ENCODE data around the gene AMOT.
A peak's percentile ranks its signal among the peaks of the same experiment; 100 is the strongest.

Gene AMOT

DNA sequence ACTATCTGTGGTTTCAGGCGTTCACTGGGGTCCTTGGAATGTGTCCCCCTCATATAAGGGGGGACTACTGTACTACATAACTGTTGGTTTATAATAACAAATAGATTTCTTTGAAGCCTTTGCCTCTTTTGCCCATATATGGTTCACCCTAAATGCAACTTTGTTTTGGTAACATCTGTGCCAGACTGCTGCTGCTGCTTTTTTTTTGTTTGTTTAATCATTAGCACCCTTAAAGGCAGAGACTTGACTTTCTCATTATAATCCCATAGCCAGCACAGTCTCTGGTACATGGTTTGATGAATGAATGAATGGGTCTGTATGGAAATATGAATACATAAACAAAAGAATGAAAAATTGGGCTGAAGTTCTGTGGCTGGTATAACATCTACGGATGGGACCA lies 80.7 kb downstream of the AMOT start:
- no peak for FAIRE-seq
- DNase-seq (ENCODE audit: insufficient read length, low spot score): no peak
- TF ChIP-seq POU2F2 (IDR thresholded peaks at IDR 0.05; ENCODE audit: low read depth, low read length) (no peak), PAX5 (IDR thresholded peaks at IDR 0.05; ENCODE audit: insufficient read depth, low read length, severe bottlenecking) (no peak), SPI1 (IDR thresholded peaks at IDR 0.05; ENCODE audit: low read depth, low read length) (no peak), POLR2A (IDR thresholded peaks at IDR 0.05; ENCODE audit: low read depth, low read length) (no peak), TAF1 (IDR thresholded peaks at IDR 0.05; ENCODE audit: low read depth, low read length) (no peak), POLR2AphosphoS5 (IDR thresholded peaks at IDR 0.05; ENCODE audit: low read depth, low read length) (no peak)

DNA sequence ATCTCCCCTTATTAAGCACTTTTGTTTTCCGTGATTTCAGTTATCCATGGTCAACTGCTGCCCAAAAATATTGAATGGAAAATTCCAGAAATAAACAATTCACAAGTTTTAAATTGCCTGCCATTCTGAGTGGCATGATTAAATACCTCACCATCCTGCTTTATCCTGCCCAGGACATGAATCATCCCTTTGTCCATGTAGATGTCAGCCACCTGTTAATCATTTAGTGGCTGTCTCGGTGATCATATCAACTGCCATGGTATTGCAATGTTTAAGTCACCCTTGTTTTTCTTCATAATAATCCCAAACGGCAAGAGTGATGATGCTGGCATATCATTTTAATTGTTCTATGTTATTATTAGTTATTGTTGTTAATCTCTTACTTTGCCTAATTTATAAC lies 81.1 kb downstream of the AMOT start:
- no peak for FAIRE-seq
- no peak for TF ChIP-seq POLR2A (IDR thresholded peaks at IDR 0.05; ENCODE audit: low read depth, low read length)
- no peak for TF ChIP-seq TAF1 (IDR thresholded peaks at IDR 0.05; ENCODE audit: low read depth, low read length)
- TF ChIP-seq PAX5 (IDR thresholded peaks at IDR 0.05; ENCODE audit: insufficient read depth, low read length, severe bottlenecking): no peak
- no peak for DNase-seq (ENCODE audit: insufficient read length, low spot score)

- no peak for DNase-seq (ENCODE audit: insufficient read length, low spot score)
- TF ChIP-seq POLR2AphosphoS5 (IDR thresholded peaks at IDR 0.05; ENCODE audit: low read depth, low read length) (no peak), PAX5 (IDR thresholded peaks at IDR 0.05; ENCODE audit: insufficient read depth, low read length, severe bottlenecking) (no peak), POLR2A (IDR thresholded peaks at IDR 0.05; ENCODE audit: low read depth, low read length) (no peak), TAF1 (IDR thresholded peaks at IDR 0.05; ENCODE audit: low read depth, low read length) (no peak), POU2F2 (IDR thresholded peaks at IDR 0.05; ENCODE audit: low read depth, low read length) (no peak), SPI1 (IDR thresholded peaks at IDR 0.05; ENCODE audit: low read depth, low read length) (no peak)
- FAIRE-seq: peak; percentile 28
Measured at GRCh38 chrX:112757946-112758345, 82.7 kb downstream of the AMOT start.

DNA sequence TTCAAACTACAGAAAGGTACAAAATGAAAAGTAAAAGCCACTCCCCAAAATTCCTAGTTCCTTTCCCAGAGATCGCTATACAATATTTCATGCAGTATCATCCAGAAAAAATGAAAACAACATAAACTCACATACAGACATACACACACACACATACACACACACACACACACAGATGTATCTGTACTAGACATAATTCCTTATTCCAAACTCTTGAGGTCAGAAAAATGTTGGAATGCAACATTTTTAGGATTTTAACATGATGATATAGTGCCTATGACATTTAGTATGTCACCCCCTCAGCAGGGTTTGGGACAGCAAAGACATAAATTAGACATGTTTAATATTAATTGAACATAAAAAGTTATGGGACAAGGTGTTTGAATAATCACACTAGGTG lies 87.5 kb downstream of the AMOT start:
- TF ChIP-seq SPI1 (IDR thresholded peaks at IDR 0.05; ENCODE audit: low read depth, low read length) (no peak), POLR2A (IDR thresholded peaks at IDR 0.05; ENCODE audit: low read depth, low read length) (no peak), POLR2AphosphoS5 (IDR thresholded peaks at IDR 0.05; ENCODE audit: low read depth, low read length) (no peak), TAF1 (IDR thresholded peaks at IDR 0.05; ENCODE audit: low read depth, low read length) (no peak), PAX5 (IDR thresholded peaks at IDR 0.05; ENCODE audit: insufficient read depth, low read length, severe bottlenecking) (no peak), POU2F2 (IDR thresholded peaks at IDR 0.05; ENCODE audit: low read depth, low read length) (no peak)
- no peak for DNase-seq (ENCODE audit: insufficient read length, low spot score)
- FAIRE-seq: no peak

DNA sequence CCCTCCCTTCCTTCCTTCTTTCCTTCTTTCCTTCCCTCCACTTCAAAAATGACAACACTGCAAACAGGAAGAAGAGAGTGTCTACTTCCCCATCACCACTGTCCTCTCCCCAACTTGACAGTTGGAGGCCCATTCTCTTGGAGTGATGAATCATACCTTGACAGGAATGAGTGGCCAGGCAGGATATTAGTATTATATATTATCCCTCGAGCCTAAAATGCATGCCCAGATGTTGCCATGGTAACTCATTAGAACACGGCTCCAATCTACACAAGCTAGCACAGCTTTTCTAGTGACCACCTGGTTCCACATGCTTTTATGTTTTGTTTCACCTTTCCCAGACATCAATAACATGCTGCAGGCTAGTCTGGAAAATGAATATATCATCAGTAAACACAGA lies 89.6 kb downstream of the AMOT start:
- no peak for DNase-seq (ENCODE audit: insufficient read length, low spot score)
- TF ChIP-seq PAX5 (IDR thresholded peaks at IDR 0.05; ENCODE audit: insufficient read depth, low read length, severe bottlenecking): no peak
- no peak for FAIRE-seq

DNA sequence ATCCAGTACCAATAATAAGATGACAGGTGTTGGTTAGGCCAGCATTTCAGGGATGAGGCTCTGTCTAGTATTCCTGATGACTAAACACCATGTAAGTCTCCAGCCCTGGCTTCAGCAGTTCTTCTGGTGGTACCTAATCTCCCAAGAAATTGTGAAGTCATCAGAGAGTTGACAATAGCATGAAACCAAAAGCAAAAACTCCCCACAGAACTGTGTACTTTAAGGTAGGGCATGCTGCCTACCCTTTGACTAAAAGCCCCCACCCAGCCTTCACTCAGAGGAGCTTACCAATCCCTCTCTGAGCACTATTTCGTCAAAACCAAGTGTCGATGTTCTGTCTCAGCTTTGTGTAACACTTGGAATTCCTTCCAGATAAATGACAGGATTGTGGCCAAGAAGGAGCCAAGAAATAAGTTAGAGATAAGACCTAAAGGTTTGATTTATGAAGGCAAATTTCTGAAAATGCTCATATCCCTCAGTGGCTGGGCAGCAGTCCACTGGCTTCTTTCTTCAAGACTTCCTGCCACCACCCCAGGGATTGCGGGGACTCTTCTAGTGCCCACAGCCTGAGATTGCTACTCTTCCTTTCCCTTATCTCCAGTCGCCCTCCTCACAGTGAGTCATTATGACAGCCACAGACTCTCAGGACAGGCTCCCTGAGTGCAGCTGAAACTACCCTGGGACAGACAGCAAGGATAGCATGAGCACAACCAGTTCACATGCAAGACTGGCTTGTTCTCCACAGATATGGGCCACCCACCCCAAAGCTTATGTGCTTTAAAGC lies 93.6 kb downstream of the AMOT start:
- FAIRE-seq (peak; percentile 72), DNase-seq (ENCODE audit: insufficient read length, low spot score) (no peak)
- TF ChIP-seq PAX5 (IDR thresholded peaks at IDR 0.05; ENCODE audit: insufficient read depth, low read length, severe bottlenecking) (no peak), TAF1 (IDR thresholded peaks at IDR 0.05; ENCODE audit: low read depth, low read length) (no peak), SPI1 (IDR thresholded peaks at IDR 0.05; ENCODE audit: low read depth, low read length) (no peak), POU2F2 (IDR thresholded peaks at IDR 0.05; ENCODE audit: low read depth, low read length) (no peak), POLR2AphosphoS5 (IDR thresholded peaks at IDR 0.05; ENCODE audit: low read depth, low read length) (no peak), POLR2A (IDR thresholded peaks at IDR 0.05; ENCODE audit: low read depth, low read length) (no peak)

DNA sequence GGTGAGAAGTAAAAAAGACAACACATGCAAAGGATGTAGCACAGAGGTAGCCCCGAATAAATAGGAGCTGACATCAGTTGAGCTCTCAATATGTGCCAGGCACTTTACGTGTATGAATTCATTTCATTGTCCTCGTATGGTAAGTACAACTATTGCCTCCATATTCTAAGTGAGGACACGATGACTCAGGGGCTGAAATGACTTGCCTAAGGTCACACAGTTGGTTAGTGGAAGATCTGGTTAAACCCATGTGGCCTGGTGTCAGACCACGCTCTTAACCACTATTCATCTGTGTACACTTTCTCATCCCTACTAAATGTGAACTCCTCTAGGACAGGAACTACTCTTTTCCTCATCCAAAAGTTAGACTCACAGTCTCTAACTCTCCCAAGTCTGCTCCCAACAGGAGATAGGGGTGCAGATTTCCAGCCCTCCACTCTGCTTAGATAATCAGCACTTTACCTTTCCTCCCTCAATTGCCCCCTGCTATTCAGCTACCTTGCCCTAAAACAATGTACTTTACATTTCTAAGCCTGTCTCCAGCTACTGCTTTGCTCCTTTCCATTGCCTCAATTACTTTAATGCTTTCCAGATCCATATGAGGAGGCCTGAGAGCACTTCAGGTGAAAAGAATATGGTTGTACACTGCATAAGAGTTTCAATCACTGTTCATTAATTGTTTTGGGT lies 102.1 kb downstream of the AMOT start:
- FAIRE-seq: peak; percentile 92
- no peak for DNase-seq (ENCODE audit: insufficient read length, low spot score)
- no peak for TF ChIP-seq PAX5 (IDR thresholded peaks at IDR 0.05; ENCODE audit: insufficient read depth, low read length, severe bottlenecking)
- no peak for TF ChIP-seq TAF1 (IDR thresholded peaks at IDR 0.05; ENCODE audit: low read depth, low read length)
- TF ChIP-seq SPI1 (IDR thresholded peaks at IDR 0.05; ENCODE audit: low read depth, low read length): no peak
- no peak for TF ChIP-seq POLR2A (IDR thresholded peaks at IDR 0.05; ENCODE audit: low read depth, low read length)
- TF ChIP-seq POU2F2 (IDR thresholded peaks at IDR 0.05; ENCODE audit: low read depth, low read length): no peak
- no peak for TF ChIP-seq POLR2AphosphoS5 (IDR thresholded peaks at IDR 0.05; ENCODE audit: low read depth, low read length)

DNA sequence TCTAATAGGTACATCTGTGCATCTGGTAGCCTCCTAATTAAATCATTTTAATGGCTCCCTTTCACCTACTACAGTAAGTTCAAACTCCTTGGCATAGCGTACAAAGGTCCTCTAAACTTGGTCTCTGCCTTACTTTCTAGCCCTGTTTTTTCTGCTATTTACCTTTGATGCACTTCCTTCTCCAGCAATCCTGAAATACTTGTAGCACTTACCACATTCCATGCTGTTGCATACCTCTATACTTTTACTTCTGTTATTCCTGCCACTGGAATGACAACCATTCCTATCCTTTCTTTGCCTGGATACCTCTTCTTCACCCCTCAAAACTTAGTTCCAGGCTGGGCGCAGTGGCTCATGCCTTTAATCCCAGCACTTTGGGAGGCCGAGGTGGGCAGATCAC lies 104.3 kb downstream of the AMOT start:
- FAIRE-seq (no peak), DNase-seq (ENCODE audit: insufficient read length, low spot score) (no peak)
- TF ChIP-seq POU2F2 (IDR thresholded peaks at IDR 0.05; ENCODE audit: low read depth, low read length) (no peak), POLR2AphosphoS5 (IDR thresholded peaks at IDR 0.05; ENCODE audit: low read depth, low read length) (no peak), PAX5 (IDR thresholded peaks at IDR 0.05; ENCODE audit: insufficient read depth, low read length, severe bottlenecking) (no peak), POLR2A (IDR thresholded peaks at IDR 0.05; ENCODE audit: low read depth, low read length) (no peak)

DNA sequence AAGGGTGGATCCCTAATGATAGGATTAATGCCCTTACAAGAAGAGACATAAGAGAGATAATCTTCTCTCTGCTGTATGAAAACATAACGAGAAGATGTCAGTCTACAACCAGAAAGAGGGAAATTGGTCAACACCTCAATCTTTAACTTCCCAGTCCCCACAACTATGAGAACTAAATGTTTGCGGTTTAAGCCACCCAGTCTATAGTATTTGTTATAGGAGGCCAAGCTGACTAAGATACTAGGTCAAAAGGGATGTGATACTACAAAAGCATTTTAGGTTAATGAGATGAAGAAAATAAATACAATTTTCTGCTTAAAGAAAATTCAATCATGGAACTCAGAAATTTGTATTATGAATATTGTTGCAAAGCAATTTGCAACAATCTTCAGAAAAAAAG lies 105.5 kb downstream of the AMOT start:
- TF ChIP-seq POLR2A (IDR thresholded peaks at IDR 0.05; ENCODE audit: low read depth, low read length) (no peak), POLR2AphosphoS5 (IDR thresholded peaks at IDR 0.05; ENCODE audit: low read depth, low read length) (no peak), TAF1 (IDR thresholded peaks at IDR 0.05; ENCODE audit: low read depth, low read length) (no peak), POU2F2 (IDR thresholded peaks at IDR 0.05; ENCODE audit: low read depth, low read length) (no peak), PAX5 (IDR thresholded peaks at IDR 0.05; ENCODE audit: insufficient read depth, low read length, severe bottlenecking) (no peak)
- FAIRE-seq (no peak), DNase-seq (ENCODE audit: insufficient read length, low spot score) (no peak)

DNA sequence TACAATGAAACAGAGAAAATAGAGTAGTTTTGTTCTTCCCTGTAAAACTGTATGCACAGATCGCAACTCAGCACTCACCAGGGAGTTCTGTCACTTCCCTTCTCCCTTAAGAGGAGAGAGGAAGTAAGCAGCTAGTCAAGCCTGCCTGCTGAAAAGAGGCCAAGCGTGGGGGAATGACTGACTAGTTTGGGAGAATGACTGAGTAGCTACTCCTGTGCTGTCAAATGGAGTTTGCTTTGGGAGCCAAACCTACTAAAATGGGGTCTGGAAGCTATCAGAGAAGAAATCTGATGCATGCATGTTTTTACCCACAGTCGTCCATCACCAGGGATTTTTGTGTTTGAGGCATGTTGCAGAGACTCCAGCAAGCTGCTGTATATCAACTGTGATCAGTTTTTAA lies 106.3 kb downstream of the AMOT start:
- no peak for DNase-seq (ENCODE audit: insufficient read length, low spot score)
- FAIRE-seq: peak; percentile 45
- no peak for TF ChIP-seq POLR2A (IDR thresholded peaks at IDR 0.05; ENCODE audit: low read depth, low read length)
- peak; percentile 15; the same call in 1 of the 2 replicates for TF ChIP-seq SPI1 (IDR thresholded peaks at IDR 0.05; ENCODE audit: low read depth, low read length)
